Progenitor cell of endocrine pancreas (in vitro differentiated cells): ENCODE results near the gene CYB5R4. TPM values are rescaled to one million over a fixed set of nuclear protein-coding genes. Genes with fewer than 3 reads are reported as not detected.
A peak's percentile ranks its signal among the peaks of the same experiment; 100 is the strongest.

ENCODE experiments used
- DNase-seq: peaks from one replicate; pipeline ENCODE4 v3.0.0; 2021; ENCODE audit warnings: low spot score; ENCODE audit not compliant: unreplicated experiment
- H3K27ac Mint-ChIP-seq: 2 replicates; pipeline ENCODE4 v1.8.0; 2021; ENCODE audit warnings: mild to moderate bottlenecking, moderate library complexity, mixed read lengths
- H3K27me3 Mint-ChIP-seq: 2 replicates; pipeline ENCODE4 v1.8.0; 2021; ENCODE audit warnings: mixed read lengths
- H3K36me3 Mint-ChIP-seq: 2 replicates; pipeline ENCODE4 v1.8.0; 2022; ENCODE audit warnings: mixed read lengths; ENCODE audit not compliant: insufficient read depth
- H3K4me1 Mint-ChIP-seq: 2 replicates; pipeline ENCODE4 v1.8.0; 2021; ENCODE audit warnings: low read depth, mixed read lengths
- H3K4me3 Mint-ChIP-seq: 2 replicates; pipeline ENCODE4 v1.8.0; 2021; ENCODE audit warnings: low read depth, mild to moderate bottlenecking, moderate library complexity, mixed read lengths
- H3K9me3 Mint-ChIP-seq: 2 replicates; pipeline ENCODE4 v1.8.0; 2021; ENCODE audit warnings: low read depth, mixed read lengths
- CTCF ChIP-seq: fragments of 200-600 bp; sonication (generic); IDR thresholded peaks from one replicate; pipeline ENCODE4 v1.5.0; 2021; ENCODE audit warnings: antibody characterized with exemption, mild to moderate bottlenecking; ENCODE audit not compliant: unreplicated experiment
- total RNA-seq: library from RNA; stranded (reverse); gene quantifications from 2 replicates; pipeline ENCODE4 v1.2.1, GENCODE V29; 2021

Gene CYB5R4
- total RNA-seq, 1 donor from 2014 or later = 17.8 TPM

- peaks cover 31% of the 10 kb centered on the region for H3K4me1 Mint-ChIP-seq
- H3K36me3 Mint-ChIP-seq = peaks cover 3% of the 10 kb centered on the region
- H3K27ac Mint-ChIP-seq = peak overlapping the region; percentile 30
- peaks cover 14% of the 10 kb centered on the region for H3K9me3 Mint-ChIP-seq
- no peaks in the 10 kb centered on the region for H3K27me3 Mint-ChIP-seq
- no peak for TF ChIP-seq CTCF
- no peak overlapping the region for H3K4me3 Mint-ChIP-seq
- no peak for DNase-seq
Observed at GRCh38 chr6:83976871-83977270, 117.4 kb downstream of the CYB5R4 start.

GRCh38 chr6:83978324-83978734 is 118.8 kb downstream of the CYB5R4 start:
- Mint-ChIP-seq H3K4me3 (no peak overlapping the region), H3K4me1 (peaks cover 31% of the 10 kb centered on the region), H3K36me3 (no peaks in the 10 kb centered on the region), H3K27ac (no peak overlapping the region), H3K27me3 (no peaks in the 10 kb centered on the region), H3K9me3 (peaks cover 4% of the 10 kb centered on the region)
- TF ChIP-seq CTCF = no peak
- no peak for DNase-seq

- H3K27ac Mint-ChIP-seq = no peak overlapping the region
Observed at GRCh38 chr6:83978997-83979396, 119.5 kb downstream of the CYB5R4 start.

GRCh38 chr6:83984411-83984810 is 124.9 kb downstream of the CYB5R4 start:
- no peak for DNase-seq
- H3K27ac Mint-ChIP-seq = no peak overlapping the region
- H3K9me3 Mint-ChIP-seq = peaks cover 4% of the 10 kb centered on the region
- no peak overlapping the region for H3K4me3 Mint-ChIP-seq
- TF ChIP-seq CTCF = no peak
- H3K27me3 Mint-ChIP-seq = no peaks in the 10 kb centered on the region
- H3K36me3 Mint-ChIP-seq = no peaks in the 10 kb centered on the region
- H3K4me1 Mint-ChIP-seq = no peaks in the 10 kb centered on the region

More at GRCh38 chr6:83978997-83979396, 119.5 kb downstream of the CYB5R4 start:
- Mint-ChIP-seq H3K36me3 (no peaks in the 10 kb centered on the region), H3K9me3 (peaks cover 4% of the 10 kb centered on the region), H3K4me3 (no peak overlapping the region), H3K4me1 (peaks cover 31% of the 10 kb centered on the region), H3K27me3 (no peaks in the 10 kb centered on the region)
- TF ChIP-seq CTCF = no peak
- DNase-seq = no peak

GRCh38 chr6:83985308-83985713 is 125.8 kb downstream of the CYB5R4 start:
- no peak overlapping the region for H3K27ac Mint-ChIP-seq
- no peaks in the 10 kb centered on the region for H3K27me3 Mint-ChIP-seq
- H3K4me3 Mint-ChIP-seq = no peak overlapping the region
- H3K9me3 Mint-ChIP-seq = no peaks in the 10 kb centered on the region
- no peak for TF ChIP-seq CTCF
- H3K4me1 Mint-ChIP-seq = no peaks in the 10 kb centered on the region
- no peaks in the 10 kb centered on the region for H3K36me3 Mint-ChIP-seq
- no peak for DNase-seq
